Astrocyte (in vitro differentiated cells and primary cell): ENCODE results near the gene DENND1B. TPM values are rescaled to one million over a fixed set of nuclear protein-coding genes. Genes with fewer than 3 reads are reported as not detected.

ENCODE experiments used
- DNase-seq: peaks from one replicate; pipeline ENCODE4 v3.0.0-alpha.2; 2010; ENCODE audit warnings: low read depth
- FAIRE-seq: peaks from 2 replicates; lab custom pipeline; 2011; peaks lifted over from hg19 to GRCh38; lab: Jason Lieb, UNC
- H2AFZ ChIP-seq: 2 replicates; pipeline ENCODE4 v1.6.0; 2012; ENCODE audit warnings: low read depth, low read length, inconsistent platforms
- H3K27ac ChIP-seq: 2 replicates; pipeline ENCODE4 v1.5.1; 2011; ENCODE audit warnings: low read depth, low read length, inconsistent platforms
- H3K27me3 ChIP-seq: 2 replicates; pipeline ENCODE4 v1.6.0; 2011; ENCODE audit warnings: low read length, inconsistent platforms; ENCODE audit not compliant: insufficient read depth
- H3K36me3 ChIP-seq: 2 replicates; pipeline ENCODE4 v1.5.1; 2011; ENCODE audit warnings: low read length, inconsistent platforms; ENCODE audit not compliant: insufficient read depth
- H3K4me1 ChIP-seq: 2 replicates; pipeline ENCODE4 v1.5.1; 2011; ENCODE audit warnings: low read length, inconsistent platforms; ENCODE audit not compliant: insufficient read depth
- H3K4me2 ChIP-seq: 2 replicates; pipeline ENCODE4 v1.6.0; 2012; ENCODE audit warnings: low read length, inconsistent platforms
- H3K4me3 ChIP-seq: 2 replicates; pipeline ENCODE4 v1.5.1; 2011; ENCODE audit warnings: low read depth, mild to moderate bottlenecking, low read length, inconsistent platforms; ENCODE audit not compliant: insufficient read depth
- H3K79me2 ChIP-seq: 2 replicates; pipeline ENCODE4 v1.6.0; 2012; ENCODE audit warnings: mild to moderate bottlenecking, low read length, inconsistent platforms; ENCODE audit not compliant: insufficient read depth
- H3K9ac ChIP-seq: 2 replicates; pipeline ENCODE4 v1.6.0; 2012; ENCODE audit warnings: mild to moderate bottlenecking, low read length, inconsistent platforms
- H3K9me3 ChIP-seq: 2 replicates; pipeline ENCODE4 v1.5.1; 2012; ENCODE audit warnings: low read depth, mild to moderate bottlenecking, low read length, inconsistent platforms; ENCODE audit not compliant: insufficient read depth
- H4K20me1 ChIP-seq: 2 replicates; pipeline ENCODE4 v1.6.0; 2012; ENCODE audit warnings: low read length, inconsistent platforms; ENCODE audit not compliant: insufficient read depth
- H3K27ac Mint-ChIP-seq: one replicate; pipeline ENCODE4 v1.8.0; 2021; ENCODE audit warnings: mild to moderate bottlenecking, mixed read lengths; ENCODE audit not compliant: unreplicated experiment
- H3K27me3 Mint-ChIP-seq: one replicate; pipeline ENCODE4 v1.8.0; 2021; ENCODE audit warnings: low read depth, mixed read lengths; ENCODE audit not compliant: unreplicated experiment
- H3K36me3 Mint-ChIP-seq: one replicate; pipeline ENCODE4 v1.8.0; 2021; ENCODE audit warnings: low read depth, mixed read lengths; ENCODE audit not compliant: unreplicated experiment
- H3K4me1 Mint-ChIP-seq: one replicate; pipeline ENCODE4 v1.8.0; 2021; ENCODE audit warnings: low read depth, mixed read lengths; ENCODE audit not compliant: unreplicated experiment
- H3K4me3 Mint-ChIP-seq: one replicate; pipeline ENCODE4 v1.8.0; 2021; ENCODE audit warnings: mild to moderate bottlenecking, moderate library complexity, mixed read lengths; ENCODE audit not compliant: unreplicated experiment
- H3K9me3 Mint-ChIP-seq: one replicate; pipeline ENCODE4 v1.8.0; 2021; ENCODE audit warnings: mild to moderate bottlenecking, mixed read lengths; ENCODE audit not compliant: unreplicated experiment
- CTCF ChIP-seq: IDR thresholded peaks from 2 replicates; pipeline ENCODE4 v1.5.1; 2011; ENCODE audit warnings: low read depth, mild to moderate bottlenecking, inconsistent platforms, low read length, moderate library complexity; ENCODE audit not compliant: insufficient read depth
- EZH2 ChIP-seq: IDR thresholded peaks from 2 replicates; pipeline ENCODE4 v1.6.1; 2012; ENCODE audit warnings: mild to moderate bottlenecking, low read length, inconsistent platforms; ENCODE audit not compliant: insufficient read depth
- total RNA-seq: library from RNA; stranded (reverse); gene quantifications from 2 replicates; pipeline ENCODE4 v1.2.1, GENCODE V29; 2021

Gene DENND1B
- total RNA-seq, 1 donor from 2014 or later: 9.6 TPM

GRCh38 chr1:197743578-197743977 is 31.7 kb downstream of the DENND1B start:
- Mint-ChIP-seq H3K9me3 (peaks cover 6% of the 10 kb centered on the region), H3K4me3 (no peak overlapping the region), H3K27ac (no peak overlapping the region), H3K36me3 (peaks cover 11% of the 10 kb centered on the region), H3K27me3 (no peaks in the 10 kb centered on the region), H3K4me1 (no peaks in the 10 kb centered on the region)
- H3K4me3 ChIP-seq: no peak overlapping the region
- no peaks in the 10 kb centered on the region for H3K4me1 ChIP-seq
- FAIRE-seq: no peak
- peaks cover 12% of the 10 kb centered on the region for H3K79me2 ChIP-seq
- H3K9me3 ChIP-seq: no peaks in the 10 kb centered on the region
- H2AFZ ChIP-seq: no peak overlapping the region
- no peak for DNase-seq
- H3K9ac ChIP-seq: no peak overlapping the region
- H4K20me1 ChIP-seq: peaks cover 4% of the 10 kb centered on the region
- no peak overlapping the region for H3K27ac ChIP-seq
- no peak for TF ChIP-seq CTCF
- TF ChIP-seq EZH2: no peak
- no peaks in the 10 kb centered on the region for H3K36me3 ChIP-seq
- H3K4me2 ChIP-seq: no peak overlapping the region
- H3K27me3 ChIP-seq: no peaks in the 10 kb centered on the region

GRCh38 chr1:197740992-197741391 is 34.3 kb downstream of the DENND1B start:
- Histone ChIP-seq H3K4me2 (no peak overlapping the region), H3K27ac (no peak overlapping the region), H4K20me1 (peaks cover 4% of the 10 kb centered on the region), H2AFZ (no peak overlapping the region), H3K79me2 (peaks cover 10% of the 10 kb centered on the region), H3K9ac (no peak overlapping the region), H3K36me3 (no peaks in the 10 kb centered on the region), H3K4me1 (no peaks in the 10 kb centered on the region), H3K27me3 (no peaks in the 10 kb centered on the region), H3K4me3 (no peak overlapping the region), H3K9me3 (no peaks in the 10 kb centered on the region)
- Mint-ChIP-seq H3K4me3 (no peak overlapping the region), H3K27me3 (no peaks in the 10 kb centered on the region), H3K9me3 (peaks cover 3% of the 10 kb centered on the region), H3K4me1 (peaks cover 4% of the 10 kb centered on the region), H3K36me3 (peaks cover 2% of the 10 kb centered on the region), H3K27ac (no peak overlapping the region)
- no peak for FAIRE-seq
- TF ChIP-seq EZH2 (no peak), CTCF (no peak)
- no peak for DNase-seq

GRCh38 chr1:197738927-197739326 is 36.4 kb downstream of the DENND1B start:
- peaks cover under 1% of the 10 kb centered on the region for H3K36me3 Mint-ChIP-seq
- DNase-seq (no peak), FAIRE-seq (no peak)
- no peak overlapping the region for H3K9ac ChIP-seq
- peaks cover 4% of the 10 kb centered on the region for H4K20me1 ChIP-seq
- no peak for TF ChIP-seq CTCF
- TF ChIP-seq EZH2: no peak
- no peaks in the 10 kb centered on the region for H3K27me3 ChIP-seq
- H3K27ac ChIP-seq: no peak overlapping the region
- peaks cover 15% of the 10 kb centered on the region for H3K79me2 ChIP-seq
- H3K27ac Mint-ChIP-seq: no peak overlapping the region
- no peaks in the 10 kb centered on the region for H3K36me3 ChIP-seq
- H3K4me1 Mint-ChIP-seq: peaks cover 4% of the 10 kb centered on the region
- no peaks in the 10 kb centered on the region for H3K9me3 ChIP-seq
- no peak overlapping the region for H2AFZ ChIP-seq
- H3K4me3 ChIP-seq: no peak overlapping the region
- no peaks in the 10 kb centered on the region for H3K9me3 Mint-ChIP-seq
- no peak overlapping the region for H3K4me3 Mint-ChIP-seq
- H3K4me1 ChIP-seq: no peaks in the 10 kb centered on the region
- no peak overlapping the region for H3K4me2 ChIP-seq
- H3K27me3 Mint-ChIP-seq: no peaks in the 10 kb centered on the region
